K562 (cell line): ENCODE results near the gene NONO. TPM values are rescaled to one million over a fixed set of nuclear protein-coding genes. Genes with fewer than 3 reads are reported as not detected.
A peak's percentile ranks its signal among the peaks of the same experiment; 100 is the strongest.

ENCODE experiments used
- HBP1 ChIP-seq: fragments of 450-650 bp; formaldehyde crosslinking; IDR thresholded peaks from 2 replicates; pipeline ENCODE4 v1.4.0; 2022; ENCODE audit warnings: missing genetic modification characterization
- MEIS2 ChIP-seq: fragments of 450-650 bp; IDR thresholded peaks from 2 replicates; pipeline ENCODE4 v1.6.1; 2014; ENCODE audit warnings: mild to moderate bottlenecking; ENCODE audit not compliant: partially characterized antibody
- MNT ChIP-seq, 2 experiments: fragments of 450-650 bp; conservative IDR thresholded peaks; 2 replicates each; pipeline ENCODE4 v1.6.1; 2017; ENCODE audit warnings: mild to moderate bottlenecking in 2 of 2, moderate library complexity in 2 of 2
- PML ChIP-seq: IDR thresholded peaks from 2 replicates; pipeline ENCODE4 v1.6.1; 2012; ENCODE audit warnings: low read length, inconsistent platforms
- RBBP5 ChIP-seq: fragments of 200-600 bp; sonication (generic); IDR thresholded peaks from 2 replicates; pipeline ENCODE4 v1.6.1; 2012; ENCODE audit warnings: borderline replicate concordance, mild to moderate bottlenecking, low read length, control low read depth, inconsistent platforms; ENCODE audit not compliant: insufficient read depth, poor library complexity, severe bottlenecking
- SUPT5H ChIP-seq: fragments of 450-650 bp; IDR thresholded peaks from 2 replicates; pipeline ENCODE4 v1.6.1; 2016
- polyA plus RNA-seq, 8 experiments: library from polyadenylated mRNA; depleted of rRNA in 4 of 8; stranded (reverse) in 5 of 8; unstranded in 3 of 8; fragments of >200 nt; fragmentation: Nextera tagmentation in 2 of 8; fragmentation: Illumina TruSeq in 1 of 8; extraction: Ambion mirVana in 2 of 8; extraction: Trizol in 1 of 8; gene quantifications; 2 replicates each; pipeline versions ENCODE4 v1.2.1 to v1.2.3, GENCODE V29; 2011 to 2014; ENCODE audit warnings: inconsistent platforms in 1 of 8, missing spikeins in 1 of 8
- total RNA-seq, 7 experiments: library from RNA; depleted of rRNA in 6 of 7; stranded (reverse); fragments of >200 nt in 6 of 7; fragmentation: Illumina TruSeq in 2 of 7; extraction: Trizol in 2 of 7; gene quantifications; 2 replicates each; pipeline versions ENCODE4 v1.2.1 to v1.2.3, GENCODE V29; 2011 to 2021; ENCODE audit warnings: low replicate concordance in 1 of 7
- TF ChIP-seq, protein P1 (sequence below): fragments of 450-650 bp; IDR thresholded peaks from 2 replicates; pipeline ENCODE4 v1.6.1; 2016

Gene NONO
- total and polyA plus RNA-seq, 9 of the 15 experiments (the other 6 are each of a cell fraction or from before 2014, with no cell fraction given), result 333 to 651 (median 451) TPM

- TF ChIP-seq MNT (conservative IDR thresholded peaks at IDR 0.05) (no peak), HBP1 (CRISPR knock-in tag) (0 out of 2 replicates have a peak, but pooled peaks have one; percentile 12), RBBP5 (no peak), PML (no peak), SUPT5H (peak; percentile 29; the same call in 1 of the 2 replicates), MEIS2 (no peak)
- TF ChIP-seq, protein P1, sequence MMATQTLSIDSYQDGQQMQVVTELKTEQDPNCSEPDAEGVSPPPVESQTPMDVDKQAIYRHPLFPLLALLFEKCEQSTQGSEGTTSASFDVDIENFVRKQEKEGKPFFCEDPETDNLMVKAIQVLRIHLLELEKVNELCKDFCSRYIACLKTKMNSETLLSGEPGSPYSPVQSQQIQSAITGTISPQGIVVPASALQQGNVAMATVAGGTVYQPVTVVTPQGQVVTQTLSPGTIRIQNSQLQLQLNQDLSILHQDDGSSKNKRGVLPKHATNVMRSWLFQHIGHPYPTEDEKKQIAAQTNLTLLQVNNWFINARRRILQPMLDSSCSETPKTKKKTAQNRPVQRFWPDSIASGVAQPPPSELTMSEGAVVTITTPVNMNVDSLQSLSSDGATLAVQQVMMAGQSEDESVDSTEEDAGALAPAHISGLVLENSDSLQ, result no peak
These were observed 31.2 kb upstream of the NONO start (continued) for GRCh38 chrX:71252221-71252620.
